ENCODE results near the gene CHFR. TPM values are rescaled to one million over a fixed set of nuclear protein-coding genes. Genes with fewer than 3 reads are reported as not detected.

Gene CHFR
- polyA plus RNA-seq, 4 donors = 19.5 to 30.5 (median 25.2) TPM

Other genes with a start within 250 kb of the CHFR start
- 10 to 100 TPM; 36.7 to 68.0 (median 53.0) TPM for gene POLE, start 200.3 kb downstream of the CHFR start, polyA plus RNA-seq (ENCODE audit: insufficient read length in 4 of 4)
- gene PXMP2, start 200.0 kb downstream of the CHFR start, polyA plus RNA-seq (ENCODE audit: insufficient read length in 4 of 4) = 10 to 100 TPM; 56.6 to 72.3 (median 59.0) TPM
- 10 to 100 TPM; 17.5 to 28.6 (median 25.5) TPM for gene PGAM5, start 176.8 kb downstream of the CHFR start, polyA plus RNA-seq (ENCODE audit: insufficient read length in 4 of 4)
- 10 to 100 TPM; 49.0 to 89.5 (median 71.2) TPM for gene ANKLE2, start 125.8 kb downstream of the CHFR start, polyA plus RNA-seq (ENCODE audit: insufficient read length in 4 of 4)
- 10 to 100 TPM; 23.2 to 38.4 (median 31.0) TPM for gene GOLGA3, start 58.7 kb downstream of the CHFR start, polyA plus RNA-seq (ENCODE audit: insufficient read length in 4 of 4)
- gene ZNF605, start 68.7 kb upstream of the CHFR start, polyA plus RNA-seq (ENCODE audit: insufficient read length in 4 of 4) = 10 to 100 TPM; 20.5 to 31.1 (median 26.1) TPM
- gene ZNF26, start 98.8 kb upstream of the CHFR start, polyA plus RNA-seq (ENCODE audit: insufficient read length in 4 of 4) = 10 to 100 TPM; 10.2 to 18.6 (median 14.1) TPM
- 10 to 100 TPM; 60.1 to 89.0 (median 75.8) TPM for gene ZNF84, start 149.9 kb upstream of the CHFR start, polyA plus RNA-seq (ENCODE audit: insufficient read length in 4 of 4)
- gene ZNF140, start 193.3 kb upstream of the CHFR start, polyA plus RNA-seq (ENCODE audit: insufficient read length in 4 of 4) = 10 to 100 TPM; 33.7 to 44.3 (median 38.5) TPM
- gene ZNF891, start 242.7 kb upstream of the CHFR start, polyA plus RNA-seq (ENCODE audit: insufficient read length in 4 of 4) = 1 to 10 TPM; 2.6 to 9.3 (median 5.5) TPM
- 10 to 100 TPM; 16.9 to 34.4 (median 21.8) TPM for gene ZNF10, start 243.0 kb upstream of the CHFR start, polyA plus RNA-seq (ENCODE audit: insufficient read length in 4 of 4)

All from left renal cortex interstitium (tissue), 4 donors.